GM19099 (cell line): ENCODE data around the gene PAPPA.

Source experiments
- POLR2A ChIP-seq: IDR thresholded peaks from 3 replicates; pipeline ENCODE4 v1.6.1; 2011; ENCODE audit warnings: low read depth; ENCODE audit not compliant: insufficient read length; ENCODE audit errors: extremely low read depth

PAPPA gene

GRCh38 chr9:116191576-116192415, 38.2 kb downstream of the PAPPA start:
- no peak for TF ChIP-seq POLR2A

GRCh38 chr9:116193636-116194035, 40.0 kb downstream of the PAPPA start:
- no peak for TF ChIP-seq POLR2A

GRCh38 chr9:116196806-116197205, 43.2 kb downstream of the PAPPA start:
- no peak for TF ChIP-seq POLR2A

- no peak for TF ChIP-seq POLR2A
These were observed 44.8 kb downstream of the PAPPA start for GRCh38 chr9:116198344-116198743.

GRCh38 chr9:116202219-116202912, 48.8 kb downstream of the PAPPA start:
- TF ChIP-seq POLR2A = no peak

DNA sequence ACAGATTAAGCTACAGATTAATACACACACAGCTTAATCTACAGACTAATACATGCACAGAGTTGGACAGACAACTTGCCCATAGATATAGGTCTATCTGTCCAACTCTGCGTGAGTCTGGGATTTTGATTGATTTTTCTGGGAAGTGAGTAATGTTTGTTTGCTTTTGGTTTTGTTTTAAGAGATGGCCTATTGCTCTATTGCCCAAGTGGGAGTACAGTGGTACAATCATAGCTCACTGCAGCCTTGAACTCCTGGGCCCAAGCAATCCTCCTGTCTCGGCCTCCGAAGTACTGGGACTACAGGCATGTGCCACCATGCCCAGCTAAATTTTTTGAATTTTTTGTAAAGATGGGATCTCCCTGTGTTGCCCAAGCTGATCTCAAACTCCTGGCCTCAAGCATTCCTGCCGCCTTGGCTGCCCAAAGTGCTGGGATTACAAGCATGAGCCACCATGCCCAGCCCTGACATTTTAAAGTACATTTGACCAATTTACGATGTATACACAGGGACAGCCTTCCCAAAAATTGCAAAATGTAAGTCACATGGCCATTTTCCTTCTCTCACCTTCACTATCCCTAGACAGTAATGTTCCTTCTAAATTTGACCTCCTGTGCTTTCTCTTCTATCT, 50.8 kb downstream of the PAPPA start:
- no peak for TF ChIP-seq POLR2A

GRCh38 chr9:116207371-116208111, 54.0 kb downstream of the PAPPA start:
- TF ChIP-seq POLR2A = no peak

GRCh38 chr9:116208417-116209232, 55.0 kb downstream of the PAPPA start:
- no peak for TF ChIP-seq POLR2A

GRCh38 chr9:116209414-116210116, 56.0 kb downstream of the PAPPA start:
- no peak for TF ChIP-seq POLR2A

DNA sequence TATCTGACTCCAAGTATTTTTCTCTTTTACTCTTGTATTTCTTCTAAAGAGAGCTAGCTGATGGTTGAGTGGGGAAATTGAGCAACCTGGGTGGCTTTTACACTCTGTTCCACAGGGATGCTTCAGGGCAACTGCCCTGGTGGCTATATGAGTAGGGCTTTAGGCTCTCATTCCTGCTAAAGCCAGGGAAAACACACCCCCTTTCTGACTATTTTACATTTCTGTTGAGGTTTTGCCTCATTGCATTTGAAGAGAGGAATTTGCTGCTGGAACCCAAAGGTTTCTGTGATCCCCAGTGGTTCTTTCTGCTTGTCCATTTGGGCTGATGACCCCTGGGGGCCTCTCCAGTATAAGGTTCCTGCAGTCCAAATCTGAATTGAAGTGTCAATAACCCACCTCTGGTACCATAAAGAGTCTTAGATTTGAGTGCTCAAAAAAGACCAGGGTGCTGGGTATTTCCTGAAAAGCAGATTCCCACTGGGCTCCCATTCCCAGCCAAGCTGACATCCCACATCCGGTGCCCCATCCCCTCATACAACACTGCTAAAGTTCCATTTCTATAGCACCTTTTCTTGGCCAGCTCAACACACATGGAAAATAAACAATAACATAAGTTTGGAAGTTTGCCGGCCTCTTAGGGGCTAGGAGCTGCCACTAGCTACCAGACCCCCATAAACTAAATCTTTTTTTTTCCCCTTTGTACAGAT, 59.5 kb downstream of the PAPPA start:
- TF ChIP-seq POLR2A = no peak

- TF ChIP-seq POLR2A = no peak
These were observed 60.1 kb downstream of the PAPPA start for GRCh38 chr9:116213693-116214047.

- no peak for TF ChIP-seq POLR2A
These were observed 64.8 kb downstream of the PAPPA start for GRCh38 chr9:116218399-116218798.

GRCh38 chr9:116219686-116220085, 66.1 kb downstream of the PAPPA start:
- no peak for TF ChIP-seq POLR2A

DNA sequence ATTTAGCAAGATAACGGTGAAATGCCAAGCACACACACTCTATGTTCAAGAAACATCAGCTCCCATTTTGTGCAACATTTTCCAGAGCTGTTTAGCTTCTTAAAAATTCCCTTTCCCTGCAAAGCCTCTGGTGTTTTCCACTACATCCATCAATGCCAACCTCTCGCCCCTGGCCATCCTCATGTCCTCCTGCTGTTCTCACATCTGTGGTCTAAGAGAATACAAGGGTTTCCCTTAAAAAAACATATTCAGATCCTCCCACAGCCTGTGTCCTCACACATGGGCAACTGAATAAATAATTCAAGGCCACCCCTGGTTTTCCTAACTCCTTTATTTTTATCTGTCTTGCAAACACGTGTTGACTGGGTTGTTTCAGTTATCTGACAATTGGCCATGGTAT, 70.3 kb downstream of the PAPPA start:
- no peak for TF ChIP-seq POLR2A
